Smooth muscle cell (in vitro differentiated cells): ENCODE data around the gene FANCC. TPM values are rescaled to one million over a fixed set of nuclear protein-coding genes. Genes with fewer than 3 reads are reported as not detected.
A peak's percentile ranks its signal among the peaks of the same experiment; 100 is the strongest.

Experiments used
- DNase-seq: peaks from one replicate; lab custom pipeline; 2025; ENCODE audit not compliant: unreplicated experiment; lab: John Stamatoyannopoulos, UW
- H2AFZ ChIP-seq: fragments of 200-600 bp; sonication (generic); 2 replicates; pipeline ENCODE4 v1.6.0; 2016; ENCODE audit warnings: antibody characterized with exemption, low read depth, mild to moderate bottlenecking
- H3F3A ChIP-seq: fragments of 200-600 bp; sonication (generic); 2 replicates; pipeline ENCODE4 v1.6.0; 2017; ENCODE audit warnings: antibody characterized with exemption, low read depth
- H3K27ac ChIP-seq: fragments of 200-600 bp; sonication (generic); 2 replicates; pipeline ENCODE4 v1.5.1; 2016; ENCODE audit warnings: low read depth, mild to moderate bottlenecking
- H3K27me3 ChIP-seq: fragments of 200-600 bp; sonication (generic); 2 replicates; pipeline ENCODE4 v1.6.1; 2016; ENCODE audit warnings: low read depth, mild to moderate bottlenecking
- H3K36me3 ChIP-seq: fragments of 200-600 bp; sonication (generic); 2 replicates; pipeline ENCODE4 v1.5.1; 2016; ENCODE audit warnings: low read depth
- H3K4me1 ChIP-seq: fragments of 200-600 bp; sonication (generic); 2 replicates; pipeline ENCODE4 v1.5.1; 2016; ENCODE audit warnings: low read depth
- H3K4me2 ChIP-seq: fragments of 200-600 bp; sonication (generic); 2 replicates; pipeline ENCODE4 v1.6.0; 2016; ENCODE audit warnings: mild to moderate bottlenecking
- H3K4me3 ChIP-seq: fragments of 200-600 bp; sonication (generic); 2 replicates; pipeline ENCODE4 v1.5.1; 2016; ENCODE audit warnings: mild to moderate bottlenecking
- H3K79me2 ChIP-seq: fragments of 200-600 bp; sonication (generic); 2 replicates; pipeline ENCODE4 v1.6.0; 2016; ENCODE audit warnings: low read depth, mild to moderate bottlenecking
- H3K9ac ChIP-seq: fragments of 200-600 bp; sonication (generic); 2 replicates; pipeline ENCODE4 v1.6.0; 2016; ENCODE audit warnings: low read depth
- H3K9me3 ChIP-seq: fragments of 200-600 bp; sonication (generic); replicated peaks from 2 replicates; pipeline ENCODE4 v1.5.1; 2016; ENCODE audit warnings: low read depth
- H4K20me1 ChIP-seq: fragments of 200-600 bp; sonication (generic); 2 replicates; pipeline ENCODE4 v1.6.0; 2016; ENCODE audit warnings: low read depth
- WGBS: methylation state at CpG from one replicate; pipeline ENCODE4 v1.1.7; 2016; ENCODE audit warnings: low lambda C conversion rate; 5-methylcytosine and 5-hydroxymethylcytosine counted together
- polyA plus RNA-seq: library from polyadenylated mRNA; unstranded; fragments of >200 nt; fragmentation: Nextera tagmentation; extraction: Ambion mirVana; gene quantifications from 2 replicates; pipeline ENCODE4 v1.2.1, GENCODE V29; 2016
- total RNA-seq: library from RNA; depleted of rRNA; stranded (reverse); fragments of >200 nt; gene quantifications from 2 replicates; pipeline ENCODE4 v1.2.3, GENCODE V29; 2014
- TF ChIP-seq, protein P1 (sequence below): fragments of 200-600 bp; sonication (generic); IDR thresholded peaks from 2 replicates; pipeline ENCODE4 v1.5.1; 2017; ENCODE audit warnings: borderline replicate concordance, mild to moderate bottlenecking, antibody characterized with exemption; ENCODE audit not compliant: insufficient read depth, poor library complexity, severe bottlenecking

Gene FANCC
- total and polyA plus RNA-seq, 2 experiments from 2014 or later, result 11.0 to 11.2 TPM

DNA sequence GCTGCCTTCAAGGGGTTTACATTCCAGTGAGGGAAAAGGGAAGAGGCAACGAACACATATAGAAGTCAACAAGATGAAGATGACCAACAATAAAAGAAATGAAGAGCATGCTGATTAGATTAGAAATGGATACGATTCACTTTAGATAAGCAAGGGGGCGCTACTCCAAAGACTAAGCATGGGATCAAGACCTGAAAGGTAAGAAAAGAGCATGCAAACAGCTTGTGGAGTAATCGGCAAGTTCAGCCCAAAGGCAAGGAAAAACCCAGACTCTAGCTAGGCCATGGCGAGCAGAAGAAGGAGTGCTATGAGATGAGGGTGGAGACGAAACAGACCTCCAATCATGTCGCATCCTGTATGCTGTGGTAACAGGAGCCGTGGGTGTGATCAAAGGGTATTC lies 124.4 kb downstream of the FANCC start:
- peaks cover 8% of the 10 kb centered on the region for H3K4me1 ChIP-seq
- peaks cover 17% of the 10 kb centered on the region for H3F3A ChIP-seq
- H3K4me3 ChIP-seq, result no peak overlapping the region
- no peaks in the 10 kb centered on the region for H3K27me3 ChIP-seq
- TF ChIP-seq, protein P1, sequence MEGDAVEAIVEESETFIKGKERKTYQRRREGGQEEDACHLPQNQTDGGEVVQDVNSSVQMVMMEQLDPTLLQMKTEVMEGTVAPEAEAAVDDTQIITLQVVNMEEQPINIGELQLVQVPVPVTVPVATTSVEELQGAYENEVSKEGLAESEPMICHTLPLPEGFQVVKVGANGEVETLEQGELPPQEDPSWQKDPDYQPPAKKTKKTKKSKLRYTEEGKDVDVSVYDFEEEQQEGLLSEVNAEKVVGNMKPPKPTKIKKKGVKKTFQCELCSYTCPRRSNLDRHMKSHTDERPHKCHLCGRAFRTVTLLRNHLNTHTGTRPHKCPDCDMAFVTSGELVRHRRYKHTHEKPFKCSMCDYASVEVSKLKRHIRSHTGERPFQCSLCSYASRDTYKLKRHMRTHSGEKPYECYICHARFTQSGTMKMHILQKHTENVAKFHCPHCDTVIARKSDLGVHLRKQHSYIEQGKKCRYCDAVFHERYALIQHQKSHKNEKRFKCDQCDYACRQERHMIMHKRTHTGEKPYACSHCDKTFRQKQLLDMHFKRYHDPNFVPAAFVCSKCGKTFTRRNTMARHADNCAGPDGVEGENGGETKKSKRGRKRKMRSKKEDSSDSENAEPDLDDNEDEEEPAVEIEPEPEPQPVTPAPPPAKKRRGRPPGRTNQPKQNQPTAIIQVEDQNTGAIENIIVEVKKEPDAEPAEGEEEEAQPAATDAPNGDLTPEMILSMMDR, result no peak
- no peak overlapping the region for H3K9ac ChIP-seq
- H3K4me2 ChIP-seq, result no peak overlapping the region
- H3K36me3 ChIP-seq, result no peaks in the 10 kb centered on the region
- no peaks in the 10 kb centered on the region for H4K20me1 ChIP-seq
- H2AFZ ChIP-seq, result no peak overlapping the region
- 82% methylated on average over 8 of the region's 8 CpGs for WGBS
- no peaks in the 10 kb centered on the region for H3K9me3 ChIP-seq
- no peaks in the 10 kb centered on the region for H3K79me2 ChIP-seq
- no peak for DNase-seq
- H3K27ac ChIP-seq, result no peak overlapping the region

DNA sequence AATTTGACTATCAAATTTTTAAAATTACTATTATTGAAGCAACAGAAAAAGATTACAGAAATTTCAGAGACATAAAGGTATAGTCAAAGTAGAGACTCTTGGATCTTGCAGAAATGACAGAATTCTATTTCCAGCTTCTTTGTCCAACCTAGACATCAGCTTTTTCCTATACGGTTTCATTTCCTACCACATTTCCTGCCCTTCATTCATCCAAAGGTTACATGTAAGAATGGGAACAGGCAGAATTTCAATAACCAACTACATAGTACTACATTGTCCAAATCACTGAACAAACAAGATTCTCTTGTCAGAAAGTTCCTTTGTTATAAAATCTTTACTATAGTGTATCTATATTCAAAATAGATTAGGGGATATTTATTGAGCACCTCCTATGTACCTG lies 124.9 kb downstream of the FANCC start:
- Histone ChIP-seq H3K79me2 (no peaks in the 10 kb centered on the region), H4K20me1 (no peaks in the 10 kb centered on the region), H3K27ac (no peak overlapping the region), H2AFZ (no peak overlapping the region), H3K4me1 (peaks cover 8% of the 10 kb centered on the region), H3K27me3 (no peaks in the 10 kb centered on the region), H3F3A (peaks cover 17% of the 10 kb centered on the region), H3K9ac (no peak overlapping the region), H3K36me3 (no peaks in the 10 kb centered on the region), H3K4me3 (no peak overlapping the region), H3K9me3 (no peaks in the 10 kb centered on the region), H3K4me2 (no peak overlapping the region)
- no peak for DNase-seq
- 93% methylated on average over 1 of the region's 1 CpG for WGBS
- TF ChIP-seq, protein P1, result no peak

GRCh38 chr9:95190413-95190812 lies 127.1 kb downstream of the FANCC start:
- H3K4me1 ChIP-seq, result peaks cover 8% of the 10 kb centered on the region
- H3K36me3 ChIP-seq, result no peaks in the 10 kb centered on the region
- no peak for DNase-seq
- H2AFZ ChIP-seq, result no peak overlapping the region
- H3K27me3 ChIP-seq, result no peaks in the 10 kb centered on the region
- no peaks in the 10 kb centered on the region for H4K20me1 ChIP-seq
- peaks cover 17% of the 10 kb centered on the region for H3F3A ChIP-seq
- no peaks in the 10 kb centered on the region for H3K79me2 ChIP-seq
- H3K9ac ChIP-seq, result no peak overlapping the region
- H3K4me2 ChIP-seq, result peak overlapping the region; percentile 78
- H3K27ac ChIP-seq, result no peak overlapping the region
- no peaks in the 10 kb centered on the region for H3K9me3 ChIP-seq
- 94% methylated on average over 4 of the region's 4 CpGs for WGBS
- TF ChIP-seq, protein P1, result no peak
- no peak overlapping the region for H3K4me3 ChIP-seq
